KOPT-K1 (cell line): ENCODE measurements around the gene TPSG1.
"Not testable (repeated sequence)": the region's sequence is repeated elsewhere in the genome, so short reads cannot be mapped to it uniquely, and the experiment has no call there.

ENCODE experiments used
- H3K27ac ChIP-seq: fragments of 200-600 bp; sonication (generic); 2 replicates; pipeline ENCODE4 v1.5.1; 2016; ENCODE audit warnings: antibody characterized with exemption, mild to moderate bottlenecking, low read depth, low read length; ENCODE audit not compliant: poor library complexity, severe bottlenecking
- H3K36me3 ChIP-seq: fragments of 200-600 bp; sonication (generic); 2 replicates; pipeline ENCODE4 v1.5.1; 2017; ENCODE audit warnings: antibody characterized with exemption, mild to moderate bottlenecking, low read length, moderate library complexity; ENCODE audit not compliant: insufficient read depth
- H3K9me3 ChIP-seq: fragments of 200-600 bp; sonication (generic); 2 replicates; pipeline ENCODE4 v1.5.1; 2017; ENCODE audit warnings: antibody characterized with exemption, low read length, mild to moderate bottlenecking; ENCODE audit not compliant: insufficient read depth, poor library complexity, severe bottlenecking

Gene TPSG1

GRCh38 chr16:1188432-1189189 is 36.5 kb downstream of the TPSG1 start:
- Histone ChIP-seq H3K27ac (no peak overlapping the region), H3K36me3 (no peaks in the 10 kb centered on the region), H3K9me3 (no peaks in the 10 kb centered on the region)

GRCh38 chr16:1185460-1186207 is 39.4 kb downstream of the TPSG1 start:
- not testable (repeated sequence) for H3K9me3 ChIP-seq, H3K36me3 ChIP-seq, H3K27ac ChIP-seq

- Histone ChIP-seq H3K9me3 (no peaks in the 10 kb centered on the region), H3K36me3 (no peaks in the 10 kb centered on the region), H3K27ac (no peak overlapping the region)
Measured at GRCh38 chr16:1184980-1185379, 40.1 kb downstream of the TPSG1 start.

- no peaks in the 10 kb centered on the region for H3K9me3 ChIP-seq
- H3K36me3 ChIP-seq = no peaks in the 10 kb centered on the region
- H3K27ac ChIP-seq = no peak overlapping the region
Measured at GRCh38 chr16:1184156-1184868, 40.8 kb downstream of the TPSG1 start.

- H3K36me3 ChIP-seq = no peaks in the 10 kb centered on the region
- H3K9me3 ChIP-seq = no peaks in the 10 kb centered on the region
- no peak overlapping the region for H3K27ac ChIP-seq
Measured at GRCh38 chr16:1182950-1183907, 41.8 kb downstream of the TPSG1 start.

- no peaks in the 10 kb centered on the region for H3K9me3 ChIP-seq
- no peaks in the 10 kb centered on the region for H3K36me3 ChIP-seq
- H3K27ac ChIP-seq = no peak overlapping the region
Measured at GRCh38 chr16:1182316-1182671, 42.8 kb downstream of the TPSG1 start.

GRCh38 chr16:1181404-1182315 is 43.4 kb downstream of the TPSG1 start:
- Histone ChIP-seq H3K36me3 (no peaks in the 10 kb centered on the region), H3K27ac (no peak overlapping the region), H3K9me3 (no peaks in the 10 kb centered on the region)

- H3K36me3 ChIP-seq = no peaks in the 10 kb centered on the region
- no peaks in the 10 kb centered on the region for H3K9me3 ChIP-seq
- no peak overlapping the region for H3K27ac ChIP-seq
Measured at GRCh38 chr16:1180549-1181403, 44.3 kb downstream of the TPSG1 start.

GRCh38 chr16:1178295-1178910 is 46.7 kb downstream of the TPSG1 start:
- Histone ChIP-seq H3K9me3 (no peaks in the 10 kb centered on the region), H3K36me3 (no peaks in the 10 kb centered on the region), H3K27ac (no peak overlapping the region)

- Histone ChIP-seq H3K36me3 (no peaks in the 10 kb centered on the region), H3K27ac (no peak overlapping the region), H3K9me3 (no peaks in the 10 kb centered on the region)
Measured at GRCh38 chr16:1177750-1178149, 47.3 kb downstream of the TPSG1 start.

GRCh38 chr16:1177053-1177452 is 48.0 kb downstream of the TPSG1 start:
- no peak overlapping the region for H3K27ac ChIP-seq
- H3K36me3 ChIP-seq = no peaks in the 10 kb centered on the region
- H3K9me3 ChIP-seq = no peaks in the 10 kb centered on the region

- no peaks in the 10 kb centered on the region for H3K9me3 ChIP-seq
- H3K36me3 ChIP-seq = no peaks in the 10 kb centered on the region
- H3K27ac ChIP-seq = no peak overlapping the region
Measured at GRCh38 chr16:1176280-1176897, 48.7 kb downstream of the TPSG1 start.
